ENCODE data around the gene RASA1. TPM values are rescaled to one million over a fixed set of nuclear protein-coding genes. Genes with fewer than 3 reads are reported as not detected.

RASA1 gene
- total RNA-seq, 1 experiment from 2014 or later = 23.9 TPM

GRCh38 chr5:87423755-87424154 is 156.1 kb downstream of the RASA1 start:
- ATAC-seq (no peak), DNase-seq (ENCODE audit: low read depth, low spot score) (no peak)
- RAD21 ChIA-PET (ENCODE audit: low non-redundant PET in 1 of 2, low total read pairs in 2 of 2, uncharacterized antibody in 2 of 2, unreplicated experiment in 2 of 2) = no interaction called here
- Histone ChIP-seq H4K20me1 (ENCODE audit: insufficient read depth) (no peaks in the 10 kb centered on the region), H3K9ac (ENCODE audit: low read length) (no peak overlapping the region), H3K4me3 (replicated peaks in 1 of 2; ENCODE audit: low read depth in 1 of 2, low read length in 2 of 2) (no peak overlapping the region), H3K36me3 (ENCODE audit: control insufficient read depth in 1 of 2, insufficient read depth in 2 of 2, low read length in 2 of 2) (no peaks in the 10 kb centered on the region), H3K79me2 (ENCODE audit: insufficient read depth, low read length) (no peaks in the 10 kb centered on the region), H3K9me3 (ENCODE audit: control insufficient read depth in 1 of 2, insufficient read depth in 1 of 2, low read depth in 1 of 2, low read length in 2 of 2) (no peaks in the 10 kb centered on the region), H3K27ac (ENCODE audit: low read depth, low read length) (no peak overlapping the region), H3K4me2 (ENCODE audit: low read length) (no peak overlapping the region), H3K4me1 (ENCODE audit: control insufficient read depth in 1 of 2, insufficient read depth in 2 of 2, low read length in 2 of 2) (peaks cover 0 to 6% of the 10 kb centered on the region in 2 experiments; a peak in 1 of 4 replicates), H3K27me3 (ENCODE audit: insufficient read depth, low read length) (no peaks in the 10 kb centered on the region), H2AFZ (ENCODE audit: low read depth, low read length, poor library complexity, severe bottlenecking) (no peak overlapping the region), H3K9me2 (ENCODE audit: insufficient read depth) (no peaks in the 10 kb centered on the region)
- intact Hi-C loops (cut with micrococcal nuclease) = loop anchor here (10.0 kb wide), 1 partner anchor 361 kb away; no protein-coding TSS in a partner anchor
- BruUV-seq (replicated peaks) = no TSS peak
- CTCF ChIA-PET = no interaction called here
- TF ChIP-seq ZNF274 (IDR thresholded peaks at IDR 0.05; ENCODE audit: low read depth, low read length) = no peak
- no peak for TF ChIP-seq POLR2AphosphoS5 (IDR thresholded peaks at IDR 0.05; ENCODE audit: low read depth, low read length)
- no peak for TF ChIP-seq EGR1 (IDR thresholded peaks at IDR 0.05; ENCODE audit: low read depth)
- no peak for TF ChIP-seq SRF (IDR thresholded peaks at IDR 0.05; ENCODE audit: low read depth)
- TF ChIP-seq, protein P1, sequence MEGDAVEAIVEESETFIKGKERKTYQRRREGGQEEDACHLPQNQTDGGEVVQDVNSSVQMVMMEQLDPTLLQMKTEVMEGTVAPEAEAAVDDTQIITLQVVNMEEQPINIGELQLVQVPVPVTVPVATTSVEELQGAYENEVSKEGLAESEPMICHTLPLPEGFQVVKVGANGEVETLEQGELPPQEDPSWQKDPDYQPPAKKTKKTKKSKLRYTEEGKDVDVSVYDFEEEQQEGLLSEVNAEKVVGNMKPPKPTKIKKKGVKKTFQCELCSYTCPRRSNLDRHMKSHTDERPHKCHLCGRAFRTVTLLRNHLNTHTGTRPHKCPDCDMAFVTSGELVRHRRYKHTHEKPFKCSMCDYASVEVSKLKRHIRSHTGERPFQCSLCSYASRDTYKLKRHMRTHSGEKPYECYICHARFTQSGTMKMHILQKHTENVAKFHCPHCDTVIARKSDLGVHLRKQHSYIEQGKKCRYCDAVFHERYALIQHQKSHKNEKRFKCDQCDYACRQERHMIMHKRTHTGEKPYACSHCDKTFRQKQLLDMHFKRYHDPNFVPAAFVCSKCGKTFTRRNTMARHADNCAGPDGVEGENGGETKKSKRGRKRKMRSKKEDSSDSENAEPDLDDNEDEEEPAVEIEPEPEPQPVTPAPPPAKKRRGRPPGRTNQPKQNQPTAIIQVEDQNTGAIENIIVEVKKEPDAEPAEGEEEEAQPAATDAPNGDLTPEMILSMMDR (IDR thresholded peaks at IDR 0.05 in 2 of 3, conservative IDR thresholded peaks at IDR 0.05 in 1 of 3; ENCODE audit: borderline replicate concordance in 1 of 3, insufficient read depth in 1 of 3, low read depth in 2 of 3, low read length in 2 of 3) = no peak
- no peak for TF ChIP-seq TCF7L2 (IDR thresholded peaks at IDR 0.05; ENCODE audit: borderline replicate concordance, extremely low read depth, insufficient read depth, insufficient read length)
- no peak for TF ChIP-seq CBX3 (IDR thresholded peaks at IDR 0.05; ENCODE audit: low read depth)
- no peak for TF ChIP-seq ATF3 (IDR thresholded peaks at IDR 0.05)
- TF ChIP-seq CEBPB (IDR thresholded peaks at IDR 0.05; ENCODE audit: low read depth) = no peak
- no peak for TF ChIP-seq YY1 (IDR thresholded peaks at IDR 0.05; ENCODE audit: extremely low read depth, insufficient replicate concordance, low read depth, low read length)
- no peak for TF ChIP-seq SP1 (IDR thresholded peaks at IDR 0.05; ENCODE audit: low read depth)
- TF ChIP-seq ELF1 (IDR thresholded peaks at IDR 0.05; ENCODE audit: borderline replicate concordance, low read depth) = no peak
- no peak for TF ChIP-seq FOSL1 (IDR thresholded peaks at IDR 0.05; ENCODE audit: low read depth)
- no peak for TF ChIP-seq SIN3A (IDR thresholded peaks at IDR 0.05; ENCODE audit: low read depth)
- TF ChIP-seq ZFX (IDR thresholded peaks at IDR 0.05) = no peak
- TF ChIP-seq, protein P2, sequence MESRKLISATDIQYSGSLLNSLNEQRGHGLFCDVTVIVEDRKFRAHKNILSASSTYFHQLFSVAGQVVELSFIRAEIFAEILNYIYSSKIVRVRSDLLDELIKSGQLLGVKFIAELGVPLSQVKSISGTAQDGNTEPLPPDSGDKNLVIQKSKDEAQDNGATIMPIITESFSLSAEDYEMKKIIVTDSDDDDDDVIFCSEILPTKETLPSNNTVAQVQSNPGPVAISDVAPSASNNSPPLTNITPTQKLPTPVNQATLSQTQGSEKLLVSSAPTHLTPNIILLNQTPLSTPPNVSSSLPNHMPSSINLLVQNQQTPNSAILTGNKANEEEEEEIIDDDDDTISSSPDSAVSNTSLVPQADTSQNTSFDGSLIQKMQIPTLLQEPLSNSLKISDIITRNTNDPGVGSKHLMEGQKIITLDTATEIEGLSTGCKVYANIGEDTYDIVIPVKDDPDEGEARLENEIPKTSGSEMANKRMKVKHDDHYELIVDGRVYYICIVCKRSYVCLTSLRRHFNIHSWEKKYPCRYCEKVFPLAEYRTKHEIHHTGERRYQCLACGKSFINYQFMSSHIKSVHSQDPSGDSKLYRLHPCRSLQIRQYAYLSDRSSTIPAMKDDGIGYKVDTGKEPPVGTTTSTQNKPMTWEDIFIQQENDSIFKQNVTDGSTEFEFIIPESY (IDR thresholded peaks at IDR 0.05; ENCODE audit: extremely low read depth, insufficient replicate concordance, low read length) = no peak
- no peak for TF ChIP-seq RAD21 (IDR thresholded peaks at IDR 0.05; ENCODE audit: low read depth)
- TF ChIP-seq EZH2phosphoT487 (IDR thresholded peaks at IDR 0.05; ENCODE audit: borderline replicate concordance) = no peak
- TF ChIP-seq, protein P3, sequence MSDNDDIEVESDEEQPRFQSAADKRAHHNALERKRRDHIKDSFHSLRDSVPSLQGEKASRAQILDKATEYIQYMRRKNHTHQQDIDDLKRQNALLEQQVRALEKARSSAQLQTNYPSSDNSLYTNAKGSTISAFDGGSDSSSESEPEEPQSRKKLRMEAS (IDR thresholded peaks at IDR 0.05) = no peak
- POLR2A ChIA-PET = no interaction called here

Data from HCT116 (cell line).